HG03103 (cell line): ENCODE data around the gene CBX2.

Source experiments
- ATAC-seq: cut with Tn5 transposase; IDR thresholded peaks from one replicate; pipeline ENCODE4 v1.9.1; 2021; ENCODE audit warnings: low read depth; ENCODE audit not compliant: unreplicated experiment

CBX2 gene

GRCh38 chr17:79797492-79798298 is 19.7 kb downstream of the CBX2 start:
- no peak for ATAC-seq

GRCh38 chr17:79798299-79799173 is 20.6 kb downstream of the CBX2 start:
- no peak for ATAC-seq

GRCh38 chr17:79799174-79799537 is 21.2 kb downstream of the CBX2 start:
- no peak for ATAC-seq

- ATAC-seq, result no peak
Measured at GRCh38 chr17:79799538-79800324, 21.8 kb downstream of the CBX2 start.

GRCh38 chr17:79800325-79801155 is 22.6 kb downstream of the CBX2 start:
- ATAC-seq, result no peak

- no peak for ATAC-seq
Measured at GRCh38 chr17:79801156-79802038, 23.4 kb downstream of the CBX2 start.

- ATAC-seq, result no peak
Measured at GRCh38 chr17:79802039-79802735, 24.2 kb downstream of the CBX2 start.

GRCh38 chr17:79802736-79803420 is 24.9 kb downstream of the CBX2 start:
- no peak for ATAC-seq

- ATAC-seq, result no peak
Measured at GRCh38 chr17:79803421-79803996, 25.6 kb downstream of the CBX2 start.

GRCh38 chr17:79803997-79804855 is 26.3 kb downstream of the CBX2 start:
- no peak for ATAC-seq

- no peak for ATAC-seq
Measured at GRCh38 chr17:79804856-79805696, 27.1 kb downstream of the CBX2 start.

- no peak for ATAC-seq
Measured at GRCh38 chr17:79806446-79806760, 28.5 kb downstream of the CBX2 start.

GRCh38 chr17:79806863-79807720 is 29.1 kb downstream of the CBX2 start:
- no peak for ATAC-seq

GRCh38 chr17:79808763-79809529 is 31.0 kb downstream of the CBX2 start:
- no peak for ATAC-seq
